ENCODE results near the gene NDUFA7. TPM values are rescaled to one million over a fixed set of nuclear protein-coding genes. Genes with fewer than 3 reads are reported as not detected.

Gene NDUFA7
- total and polyA plus RNA-seq, 2 of the 13 experiments (the other 11 are each of a cell fraction or from before 2014, with no cell fraction given): 64.5 to 71.5 TPM

DNA sequence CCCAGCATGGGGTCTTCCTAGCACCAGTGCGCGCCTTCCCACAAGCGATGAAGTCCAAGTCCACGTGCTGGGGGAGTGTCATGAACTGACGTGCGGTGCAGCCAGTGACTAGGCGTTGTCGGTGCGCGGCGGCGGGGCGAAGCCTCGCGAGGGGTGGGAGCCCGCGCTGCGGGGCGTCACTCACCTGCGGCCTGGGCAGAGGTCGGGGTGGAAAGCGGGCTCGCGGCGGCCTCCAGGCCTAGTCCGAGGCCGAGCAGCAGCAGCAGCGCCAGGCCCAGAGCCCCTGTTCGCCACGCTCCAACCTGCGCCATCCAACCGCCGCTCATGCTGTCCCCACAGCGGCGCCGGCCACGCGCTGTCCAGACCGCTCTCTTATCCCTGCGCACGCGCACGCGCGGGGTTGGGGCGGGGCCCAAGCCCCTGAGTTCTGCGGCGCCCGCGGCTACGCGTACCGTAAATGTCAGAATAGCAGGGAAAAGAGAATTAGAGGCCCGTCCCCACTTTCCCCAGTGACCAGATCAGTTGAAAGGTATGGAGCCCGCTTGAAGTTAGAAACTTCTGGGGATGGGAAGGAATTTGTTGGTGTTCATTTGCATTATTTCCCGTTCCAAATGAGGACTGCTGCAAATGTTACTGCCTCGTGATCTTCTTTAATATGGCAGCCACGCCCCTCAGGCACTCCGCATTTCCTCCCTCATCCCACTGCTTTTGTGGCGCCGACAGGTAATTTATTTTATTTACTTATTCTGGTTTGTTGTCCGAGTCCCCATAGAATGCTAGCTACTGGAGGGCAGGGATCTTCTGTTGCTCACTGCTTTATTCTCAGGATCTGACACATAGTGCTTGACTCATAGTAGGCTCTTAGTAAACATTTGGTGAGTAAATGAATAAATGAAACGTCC, 13.0 kb downstream of the NDUFA7 start, which contains the start of gene CD320 (continued):
- TF ChIP-seq, protein P1, sequence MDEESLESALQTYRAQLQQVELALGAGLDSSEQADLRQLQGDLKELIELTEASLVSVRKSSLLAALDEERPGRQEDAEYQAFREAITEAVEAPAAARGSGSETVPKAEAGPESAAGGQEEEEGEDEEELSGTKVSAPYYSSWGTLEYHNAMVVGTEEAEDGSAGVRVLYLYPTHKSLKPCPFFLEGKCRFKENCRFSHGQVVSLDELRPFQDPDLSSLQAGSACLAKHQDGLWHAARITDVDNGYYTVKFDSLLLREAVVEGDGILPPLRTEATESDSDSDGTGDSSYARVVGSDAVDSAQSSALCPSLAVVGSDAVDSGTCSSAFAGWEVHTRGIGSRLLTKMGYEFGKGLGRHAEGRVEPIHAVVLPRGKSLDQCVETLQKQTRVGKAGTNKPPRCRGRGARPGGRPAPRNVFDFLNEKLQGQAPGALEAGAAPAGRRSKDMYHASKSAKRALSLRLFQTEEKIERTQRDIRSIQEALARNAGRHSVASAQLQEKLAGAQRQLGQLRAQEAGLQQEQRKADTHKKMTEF (CRISPR knock-in tag; IDR thresholded peaks at IDR 0.05): peak; percentile 94
- TF ChIP-seq, protein P2, sequence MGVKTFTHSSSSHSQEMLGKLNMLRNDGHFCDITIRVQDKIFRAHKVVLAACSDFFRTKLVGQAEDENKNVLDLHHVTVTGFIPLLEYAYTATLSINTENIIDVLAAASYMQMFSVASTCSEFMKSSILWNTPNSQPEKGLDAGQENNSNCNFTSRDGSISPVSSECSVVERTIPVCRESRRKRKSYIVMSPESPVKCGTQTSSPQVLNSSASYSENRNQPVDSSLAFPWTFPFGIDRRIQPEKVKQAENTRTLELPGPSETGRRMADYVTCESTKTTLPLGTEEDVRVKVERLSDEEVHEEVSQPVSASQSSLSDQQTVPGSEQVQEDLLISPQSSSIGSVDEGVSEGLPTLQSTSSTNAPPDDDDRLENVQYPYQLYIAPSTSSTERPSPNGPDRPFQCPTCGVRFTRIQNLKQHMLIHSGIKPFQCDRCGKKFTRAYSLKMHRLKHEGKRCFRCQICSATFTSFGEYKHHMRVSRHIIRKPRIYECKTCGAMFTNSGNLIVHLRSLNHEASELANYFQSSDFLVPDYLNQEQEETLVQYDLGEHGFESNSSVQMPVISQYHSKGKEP (CRISPR knock-in tag; IDR thresholded peaks at IDR 0.05): peak; percentile 75; the same call in 1 of the 2 replicates
- TF ChIP-seq, protein P3, sequence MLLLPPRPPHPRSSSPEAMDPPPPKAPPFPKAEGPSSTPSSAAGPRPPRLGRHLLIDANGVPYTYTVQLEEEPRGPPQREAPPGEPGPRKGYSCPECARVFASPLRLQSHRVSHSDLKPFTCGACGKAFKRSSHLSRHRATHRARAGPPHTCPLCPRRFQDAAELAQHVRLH (CRISPR knock-in tag; IDR thresholded peaks at IDR 0.05; ENCODE audit: borderline replicate concordance, low read depth): peak; percentile 92; the same call in 1 of the 2 replicates
- no peak for TF ChIP-seq CCAR2 (optimal IDR thresholded peaks at IDR 0.05; ENCODE audit: low read depth, low read length)
- TF ChIP-seq, protein P4, sequence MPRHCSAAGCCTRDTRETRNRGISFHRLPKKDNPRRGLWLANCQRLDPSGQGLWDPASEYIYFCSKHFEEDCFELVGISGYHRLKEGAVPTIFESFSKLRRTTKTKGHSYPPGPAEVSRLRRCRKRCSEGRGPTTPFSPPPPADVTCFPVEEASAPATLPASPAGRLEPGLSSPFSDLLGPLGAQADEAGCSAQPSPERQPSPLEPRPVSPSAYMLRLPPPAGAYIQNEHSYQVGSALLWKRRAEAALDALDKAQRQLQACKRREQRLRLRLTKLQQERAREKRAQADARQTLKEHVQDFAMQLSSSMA (CRISPR knock-in tag; IDR thresholded peaks at IDR 0.05): no peak; the same call in 1 of the 2 replicates
- TF ChIP-seq, protein P5, sequence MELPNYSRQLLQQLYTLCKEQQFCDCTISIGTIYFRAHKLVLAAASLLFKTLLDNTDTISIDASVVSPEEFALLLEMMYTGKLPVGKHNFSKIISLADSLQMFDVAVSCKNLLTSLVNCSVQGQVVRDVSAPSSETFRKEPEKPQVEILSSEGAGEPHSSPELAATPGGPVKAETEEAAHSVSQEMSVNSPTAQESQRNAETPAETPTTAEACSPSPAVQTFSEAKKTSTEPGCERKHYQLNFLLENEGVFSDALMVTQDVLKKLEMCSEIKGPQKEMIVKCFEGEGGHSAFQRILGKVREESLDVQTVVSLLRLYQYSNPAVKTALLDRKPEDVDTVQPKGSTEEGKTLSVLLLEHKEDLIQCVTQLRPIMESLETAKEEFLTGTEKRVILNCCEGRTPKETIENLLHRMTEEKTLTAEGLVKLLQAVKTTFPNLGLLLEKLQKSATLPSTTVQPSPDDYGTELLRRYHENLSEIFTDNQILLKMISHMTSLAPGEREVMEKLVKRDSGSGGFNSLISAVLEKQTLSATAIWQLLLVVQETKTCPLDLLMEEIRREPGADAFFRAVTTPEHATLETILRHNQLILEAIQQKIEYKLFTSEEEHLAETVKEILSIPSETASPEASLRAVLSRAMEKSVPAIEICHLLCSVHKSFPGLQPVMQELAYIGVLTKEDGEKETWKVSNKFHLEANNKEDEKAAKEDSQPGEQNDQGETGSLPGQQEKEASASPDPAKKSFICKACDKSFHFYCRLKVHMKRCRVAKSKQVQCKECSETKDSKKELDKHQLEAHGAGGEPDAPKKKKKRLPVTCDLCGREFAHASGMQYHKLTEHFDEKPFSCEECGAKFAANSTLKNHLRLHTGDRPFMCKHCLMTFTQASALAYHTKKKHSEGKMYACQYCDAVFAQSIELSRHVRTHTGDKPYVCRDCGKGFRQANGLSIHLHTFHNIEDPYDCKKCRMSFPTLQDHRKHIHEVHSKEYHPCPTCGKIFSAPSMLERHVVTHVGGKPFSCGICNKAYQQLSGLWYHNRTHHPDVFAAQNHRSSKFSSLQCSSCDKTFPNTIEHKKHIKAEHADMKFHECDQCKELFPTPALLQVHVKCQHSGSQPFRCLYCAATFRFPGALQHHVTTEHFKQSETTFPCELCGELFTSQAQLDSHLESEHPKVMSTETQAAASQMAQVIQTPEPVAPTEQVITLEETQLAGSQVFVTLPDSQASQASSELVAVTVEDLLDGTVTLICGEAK (IDR thresholded peaks at IDR 0.05): no peak
- TF ChIP-seq, protein P5 (CRISPR knock-in tag; IDR thresholded peaks at IDR 0.05): peak; percentile 85
- 0 out of 2 replicates have a peak, but pooled peaks have one; percentile 25 for TF ChIP-seq ZNF841 (CRISPR knock-in tag; IDR thresholded peaks at IDR 0.05; ENCODE audit: borderline replicate concordance)
- no peak; the same call in 1 of the 2 replicates for TF ChIP-seq SMAD9 (CRISPR knock-in tag; IDR thresholded peaks at IDR 0.05)
- peak; percentile 72; the same call in 1 of the 2 replicates for TF ChIP-seq ZNF44 (CRISPR knock-in tag; IDR thresholded peaks at IDR 0.05)
- TF ChIP-seq, protein P6, sequence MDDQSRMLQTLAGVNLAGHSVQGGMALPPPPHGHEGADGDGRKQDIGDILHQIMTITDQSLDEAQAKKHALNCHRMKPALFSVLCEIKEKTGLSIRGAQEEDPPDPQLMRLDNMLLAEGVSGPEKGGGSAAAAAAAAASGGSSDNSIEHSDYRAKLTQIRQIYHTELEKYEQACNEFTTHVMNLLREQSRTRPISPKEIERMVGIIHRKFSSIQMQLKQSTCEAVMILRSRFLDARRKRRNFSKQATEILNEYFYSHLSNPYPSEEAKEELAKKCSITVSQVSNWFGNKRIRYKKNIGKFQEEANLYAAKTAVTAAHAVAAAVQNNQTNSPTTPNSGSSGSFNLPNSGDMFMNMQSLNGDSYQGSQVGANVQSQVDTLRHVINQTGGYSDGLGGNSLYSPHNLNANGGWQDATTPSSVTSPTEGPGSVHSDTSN (CRISPR knock-in tag; IDR thresholded peaks at IDR 0.05; ENCODE audit: borderline replicate concordance): peak; percentile 92

All from HepG2 (cell line).